HUDEP-2 (cell line): ENCODE data around the gene ANO10.
A peak's percentile ranks its signal among the peaks of the same experiment; 100 is the strongest.
"Not testable (repeated sequence)": the region's sequence is repeated elsewhere in the genome, so short reads cannot be mapped to it uniquely, and the experiment has no call there.

ENCODE experiments used
- DNase-seq, 76 experiments: peaks; one replicate each; lab custom pipeline; 2025; ENCODE audit not compliant: unreplicated experiment in 76 of 76; lab: John Stamatoyannopoulos, UW

The ANO10 gene, protein sequence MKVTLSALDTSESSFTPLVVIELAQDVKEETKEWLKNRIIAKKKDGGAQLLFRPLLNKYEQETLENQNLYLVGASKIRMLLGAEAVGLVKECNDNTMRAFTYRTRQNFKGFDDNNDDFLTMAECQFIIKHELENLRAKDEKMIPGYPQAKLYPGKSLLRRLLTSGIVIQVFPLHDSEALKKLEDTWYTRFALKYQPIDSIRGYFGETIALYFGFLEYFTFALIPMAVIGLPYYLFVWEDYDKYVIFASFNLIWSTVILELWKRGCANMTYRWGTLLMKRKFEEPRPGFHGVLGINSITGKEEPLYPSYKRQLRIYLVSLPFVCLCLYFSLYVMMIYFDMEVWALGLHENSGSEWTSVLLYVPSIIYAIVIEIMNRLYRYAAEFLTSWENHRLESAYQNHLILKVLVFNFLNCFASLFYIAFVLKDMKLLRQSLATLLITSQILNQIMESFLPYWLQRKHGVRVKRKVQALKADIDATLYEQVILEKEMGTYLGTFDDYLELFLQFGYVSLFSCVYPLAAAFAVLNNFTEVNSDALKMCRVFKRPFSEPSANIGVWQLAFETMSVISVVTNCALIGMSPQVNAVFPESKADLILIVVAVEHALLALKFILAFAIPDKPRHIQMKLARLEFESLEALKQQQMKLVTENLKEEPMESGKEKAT

DNA sequence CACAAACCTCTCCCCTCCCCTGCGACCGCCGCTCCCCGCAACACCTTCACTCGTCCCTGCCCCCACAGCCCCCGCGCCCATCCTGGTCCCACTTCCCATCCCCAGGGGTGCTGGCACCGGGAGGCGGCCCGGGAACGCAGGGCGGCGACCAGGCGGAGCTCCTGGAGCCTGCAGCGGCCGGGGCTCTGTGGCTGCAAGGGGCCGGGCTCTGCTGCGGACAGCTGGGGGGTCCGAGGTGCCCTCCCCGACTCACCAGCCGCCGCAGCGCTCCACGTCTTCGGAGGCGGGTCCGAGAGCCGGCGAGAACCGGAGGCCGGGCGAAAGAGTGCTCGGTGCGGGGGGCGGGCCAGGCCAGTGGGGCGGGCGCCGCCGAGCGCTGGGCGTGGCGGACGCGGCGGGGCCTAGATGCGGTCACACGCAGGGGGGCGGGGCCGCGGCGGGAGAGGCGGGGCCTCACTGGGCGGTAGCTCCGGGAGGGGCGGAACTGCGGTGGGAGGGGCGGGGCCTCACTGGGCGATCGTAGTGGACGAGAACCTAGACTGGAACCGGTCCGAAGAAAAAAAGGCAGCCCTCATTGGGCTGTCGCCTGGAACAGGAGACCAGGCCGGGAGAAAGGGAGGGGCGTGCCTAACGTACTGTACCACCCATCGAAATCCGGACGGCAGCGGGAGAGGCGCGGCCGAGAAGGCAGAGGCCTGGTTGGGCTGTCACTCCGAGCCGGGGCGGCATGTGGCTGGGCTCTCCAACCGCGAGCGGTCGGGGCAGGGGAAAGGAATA lies at the start of gene ANO10:
Gene ANO10, minus strand, starts transcription at position 356 of the 777 bp plus-strand sequence. CDS start 16,159 bp downstream, outside the sequence.
- peak; percentile 23 to 99 (median 97) for DNase-seq

DNA sequence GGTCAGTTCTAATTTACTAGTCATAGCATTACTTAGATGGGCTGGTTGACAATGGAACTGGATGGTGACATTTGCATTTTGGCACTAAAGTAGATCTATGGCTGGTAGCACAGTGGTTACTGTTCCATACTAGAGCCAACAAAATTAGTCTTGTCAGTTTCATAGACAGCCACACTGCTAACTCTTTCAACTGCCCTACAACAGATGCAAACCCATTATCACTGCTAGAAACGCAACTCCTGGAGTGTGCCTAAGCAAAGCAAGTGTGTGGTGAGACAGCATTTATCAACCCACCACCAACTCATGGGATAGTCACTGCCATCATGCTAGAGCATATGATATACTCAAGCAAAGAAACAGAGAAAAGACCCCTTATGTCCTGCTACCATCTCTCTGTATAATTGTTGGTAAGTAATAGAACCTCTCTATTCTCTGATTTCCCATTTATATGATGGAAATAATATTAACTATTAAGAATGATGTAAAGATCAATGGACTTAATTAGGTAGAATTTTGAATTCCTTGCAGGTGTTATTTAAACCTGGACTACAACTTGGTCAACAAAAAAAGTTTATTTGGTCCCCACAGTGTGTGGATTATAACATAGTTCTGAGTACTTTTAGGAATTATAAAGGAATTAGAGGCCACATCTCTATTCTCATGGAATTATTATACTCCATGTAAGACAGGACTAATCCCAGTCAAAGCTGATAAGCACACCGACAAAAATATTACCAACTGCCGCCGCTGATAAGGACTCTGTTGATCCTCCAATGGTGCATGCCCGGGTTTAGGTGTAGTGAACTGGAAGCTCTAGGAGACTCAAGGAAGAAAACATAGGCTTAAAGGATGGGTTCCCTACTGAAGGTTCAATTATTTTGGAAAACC lies 49.1 kb upstream of the ANO10 start:
- DNase-seq = peak in 43 of 76 experiments; percentile 3 to 76 (median 36)

DNA sequence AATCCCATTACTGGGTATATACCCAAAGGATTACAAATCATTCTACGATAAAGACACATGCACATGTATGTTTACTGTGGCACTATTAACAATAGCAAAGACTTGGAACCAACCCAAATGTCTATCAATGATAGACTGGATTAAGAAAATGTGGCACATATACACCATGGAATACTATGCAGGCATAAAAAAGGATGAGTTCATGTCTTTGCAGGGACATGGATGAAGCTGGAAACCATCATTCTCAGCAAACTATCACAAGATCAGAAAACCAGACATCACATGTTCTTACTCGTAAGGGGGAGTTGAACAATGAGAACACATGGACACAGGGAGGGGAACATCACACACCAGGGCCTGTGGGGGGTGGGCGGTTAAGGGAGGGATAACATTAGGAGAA lies 43.2 kb upstream of the ANO10 start:
- DNase-seq = not testable (repeated sequence)

DNA sequence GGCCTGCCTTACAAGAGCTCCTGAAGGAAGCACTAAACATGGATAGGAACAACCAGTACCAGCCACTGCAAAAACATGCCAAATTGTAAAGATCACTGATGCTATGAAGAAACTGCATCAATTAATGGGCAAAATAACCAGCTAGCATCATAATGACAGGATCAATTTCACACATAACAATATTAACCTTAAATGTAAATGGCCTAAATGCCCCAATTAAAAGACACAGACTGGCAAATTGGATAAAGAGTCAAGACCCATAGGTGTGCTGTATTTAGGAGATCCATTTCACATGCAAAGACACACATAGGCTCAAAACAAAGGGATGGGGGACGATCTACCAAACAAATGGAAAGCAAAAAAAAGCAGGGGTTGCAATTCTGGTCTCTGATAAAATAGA lies 39.6 kb upstream of the ANO10 start:
- not testable (repeated sequence) for DNase-seq

DNA sequence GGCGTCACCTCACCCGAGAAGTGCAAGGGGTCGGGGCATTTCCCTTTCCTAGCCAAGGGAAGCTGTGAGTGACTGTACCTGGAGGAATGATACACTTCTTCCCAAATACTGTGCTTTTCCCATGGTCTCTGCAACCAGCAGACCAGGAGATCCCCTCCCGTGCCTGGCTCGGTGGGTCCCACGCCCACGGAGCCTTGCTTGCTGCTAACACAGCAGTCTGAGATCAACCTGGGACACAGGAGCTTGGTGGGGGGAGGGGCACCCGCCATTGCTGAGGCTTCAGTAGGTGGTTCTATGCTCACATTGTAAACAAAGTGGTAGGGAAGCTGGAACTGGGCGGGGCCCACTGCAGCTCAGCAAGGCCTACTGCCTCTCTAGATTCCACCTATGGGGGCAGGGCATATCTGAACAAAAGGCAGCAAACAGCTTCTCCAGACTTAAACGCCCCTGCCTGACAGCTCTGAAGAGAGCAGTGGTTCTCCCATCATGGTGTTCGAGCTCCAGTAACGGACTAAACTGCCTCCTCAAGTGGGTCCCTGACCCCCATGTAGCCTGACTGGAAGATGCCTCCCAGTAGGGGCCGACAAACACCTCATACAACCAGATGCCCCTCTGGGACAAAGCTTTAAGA lies 37.6 kb upstream of the ANO10 start:
- peak in 29 of 76 experiments; percentile 1 to 49 (median 18) for DNase-seq

DNA sequence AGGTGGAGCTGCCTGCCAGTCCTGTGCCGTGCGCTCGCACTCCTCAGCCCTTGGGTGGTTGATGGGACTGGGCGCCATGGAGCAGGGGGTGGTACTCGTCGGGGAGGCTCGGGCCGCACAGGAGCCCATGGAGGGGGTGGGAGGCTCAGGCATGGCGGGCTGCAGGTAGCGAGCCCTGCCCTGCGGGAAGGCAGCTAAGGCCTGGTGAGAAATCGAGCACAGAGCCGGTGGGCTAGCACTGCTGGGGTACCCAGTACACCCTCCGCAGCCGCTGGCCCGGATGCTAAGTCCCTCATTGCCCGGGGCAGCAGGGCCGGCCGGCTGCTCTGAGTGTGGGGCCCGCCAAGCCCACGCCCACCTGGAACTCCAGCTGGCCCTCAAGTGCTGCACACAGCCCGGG lies 34.6 kb upstream of the ANO10 start:
- not testable (repeated sequence) for DNase-seq

DNA sequence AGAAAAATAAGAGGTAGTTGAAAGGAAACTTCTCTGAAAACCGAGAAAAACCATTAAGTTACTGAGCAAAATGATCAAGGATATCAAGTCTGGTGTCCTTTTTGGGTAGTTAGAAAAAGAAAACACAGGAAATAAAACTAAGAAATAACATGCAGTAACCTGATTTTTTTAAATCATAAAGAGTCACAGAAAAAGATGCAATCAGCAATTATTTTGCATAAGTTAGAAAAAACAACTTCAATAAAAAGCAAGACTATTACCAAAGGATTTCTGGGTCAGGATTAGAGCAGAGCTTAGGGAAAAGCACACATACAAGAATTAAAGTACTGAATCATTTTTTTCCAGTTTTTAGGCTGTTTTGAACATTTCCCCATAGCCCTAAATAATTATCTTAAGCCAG lies 28.5 kb upstream of the ANO10 start:
- no peak for DNase-seq

DNA sequence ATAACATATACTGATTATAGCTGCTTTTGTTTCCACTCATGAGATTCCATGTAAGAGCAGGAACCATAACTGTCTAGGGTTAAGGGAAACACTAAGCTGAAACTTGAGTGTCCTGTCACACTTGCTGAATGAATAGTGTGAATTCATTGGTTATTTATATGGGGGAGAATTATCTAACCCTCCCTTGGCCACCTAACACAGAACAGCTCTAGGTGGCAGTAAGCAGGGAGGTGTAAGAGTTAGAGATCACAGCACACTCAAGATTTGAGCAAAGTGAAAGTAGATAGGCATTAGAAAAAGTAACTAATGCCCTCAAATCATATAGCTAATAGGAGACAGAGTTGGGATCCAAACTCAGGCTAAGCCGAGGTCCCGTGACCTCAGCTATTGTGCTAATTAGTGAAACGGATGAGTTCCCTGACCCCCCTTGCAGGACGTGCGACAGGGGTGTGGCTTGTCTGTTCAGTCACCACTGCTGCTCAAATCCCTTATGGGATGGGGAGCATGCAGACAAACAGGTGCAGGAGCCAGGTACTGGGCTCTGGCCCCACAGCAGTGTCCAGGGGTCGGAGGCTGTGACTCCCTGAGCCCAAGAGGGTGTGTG lies 27.7 kb upstream of the ANO10 start:
- DNase-seq = peak in 2 of 76 experiments; percentile 8 to 10

DNA sequence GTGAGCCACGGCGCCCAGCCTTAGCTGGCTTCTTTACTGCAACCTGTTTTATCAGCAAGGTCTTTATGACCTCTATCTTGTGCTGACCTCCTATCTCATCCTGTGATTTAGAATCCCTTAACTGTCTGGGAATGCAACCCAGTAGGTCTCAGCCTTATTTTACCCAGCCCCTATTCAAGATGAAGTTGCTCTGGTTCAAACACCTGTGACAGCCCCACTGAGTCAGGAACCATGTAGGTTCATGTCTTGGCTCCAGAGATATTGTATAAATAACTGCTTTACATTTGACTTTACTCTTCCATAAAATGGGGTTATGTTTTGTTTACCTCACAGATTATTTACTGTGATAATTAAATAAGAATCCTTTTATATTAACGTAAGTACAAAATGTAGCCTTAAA lies 27.1 kb upstream of the ANO10 start:
- DNase-seq = no peak

DNA sequence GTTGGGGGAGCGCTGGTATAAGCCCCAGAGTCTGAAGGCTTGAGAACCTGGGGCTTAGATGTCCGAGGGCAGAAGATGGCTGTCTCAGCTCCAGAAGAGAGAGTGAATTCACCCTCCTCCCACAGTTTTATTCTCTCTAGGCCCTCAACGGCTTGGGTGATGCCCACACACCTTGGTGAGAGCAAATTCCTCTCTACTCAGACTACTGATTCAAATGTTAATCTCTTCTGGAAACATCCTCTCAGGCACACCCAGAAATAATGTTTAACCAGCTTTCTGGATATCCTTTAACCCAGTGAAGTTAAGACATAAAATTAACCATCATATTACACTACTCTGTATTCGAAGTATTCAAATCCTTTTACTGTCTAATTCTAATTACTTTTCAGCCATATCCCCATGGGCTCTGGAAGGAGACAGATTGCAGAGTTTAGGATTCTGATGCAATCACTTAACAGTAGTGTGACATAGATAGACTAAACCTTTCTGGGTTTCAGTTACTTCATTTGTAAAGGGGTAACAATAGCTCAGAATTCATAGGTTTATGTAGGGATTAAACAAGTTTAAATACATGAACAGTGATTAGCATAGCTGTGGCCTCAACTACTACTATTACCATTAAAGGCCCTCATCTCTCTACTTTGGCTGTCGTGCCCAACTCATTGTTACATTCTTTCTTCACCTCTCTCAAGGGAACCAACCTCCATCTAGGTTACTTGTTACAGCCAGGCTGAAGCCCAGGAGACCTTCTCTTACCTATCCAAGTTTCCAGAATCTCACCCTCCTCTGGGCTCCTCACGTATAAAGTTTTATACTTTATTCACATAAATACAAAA lies 25.7 kb upstream of the ANO10 start:
- no peak for DNase-seq

DNA sequence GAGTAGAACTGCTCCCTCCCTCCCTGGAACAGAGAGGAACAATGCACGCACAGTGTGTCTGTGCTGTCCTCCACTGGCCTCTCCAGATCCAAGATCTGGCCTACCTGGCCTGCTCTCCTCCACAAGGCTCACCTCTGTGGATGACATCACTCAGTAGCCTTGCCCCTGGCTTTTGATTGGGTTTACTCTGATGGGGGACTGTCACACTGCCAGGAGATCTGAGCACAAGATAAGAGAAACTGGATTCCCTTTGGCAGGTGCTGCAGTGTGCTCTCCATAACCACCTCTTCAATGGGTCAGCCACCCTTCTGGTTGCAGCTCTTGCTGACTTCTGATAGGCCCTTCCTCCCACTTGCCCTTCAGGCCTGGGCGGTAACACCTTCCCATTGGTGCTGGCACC lies 22.6 kb upstream of the ANO10 start:
- DNase-seq = no peak

DNA sequence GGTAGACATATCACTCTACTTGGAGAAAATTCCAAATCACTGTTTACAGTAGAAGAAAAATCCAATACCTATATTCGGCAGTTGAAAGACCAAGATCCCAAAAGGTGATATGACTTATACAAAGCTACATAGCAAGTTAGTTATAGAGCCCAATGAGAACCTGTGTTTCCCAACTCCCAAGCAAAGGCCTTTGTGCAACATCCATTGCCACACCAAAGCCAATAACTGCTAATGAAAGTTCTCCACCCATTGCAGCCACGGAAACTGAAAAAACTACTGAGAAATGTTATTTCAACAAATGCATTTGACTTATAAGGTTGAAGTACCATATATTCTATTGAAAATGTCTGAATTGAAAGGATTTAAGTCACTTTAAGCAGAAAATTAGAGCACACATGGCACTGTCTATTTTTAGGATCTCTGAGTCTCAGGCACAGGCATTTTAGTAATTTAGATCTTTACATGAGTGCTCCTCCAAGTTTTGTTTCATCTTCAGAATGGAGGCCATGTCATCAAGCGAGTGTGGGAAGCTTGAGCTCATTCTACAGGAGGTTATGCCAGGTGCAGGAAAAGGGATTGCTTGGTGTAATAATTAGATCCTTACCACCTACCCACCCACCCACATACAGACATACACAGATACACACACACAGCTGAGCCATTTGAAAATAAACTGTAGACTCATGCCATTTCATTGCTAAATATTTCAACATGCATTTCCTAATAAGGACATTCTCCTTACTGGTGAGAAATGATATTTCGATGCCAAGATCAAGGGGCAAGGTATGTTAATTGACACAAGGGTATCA lies 19.7 kb upstream of the ANO10 start:
- no peak for DNase-seq

DNA sequence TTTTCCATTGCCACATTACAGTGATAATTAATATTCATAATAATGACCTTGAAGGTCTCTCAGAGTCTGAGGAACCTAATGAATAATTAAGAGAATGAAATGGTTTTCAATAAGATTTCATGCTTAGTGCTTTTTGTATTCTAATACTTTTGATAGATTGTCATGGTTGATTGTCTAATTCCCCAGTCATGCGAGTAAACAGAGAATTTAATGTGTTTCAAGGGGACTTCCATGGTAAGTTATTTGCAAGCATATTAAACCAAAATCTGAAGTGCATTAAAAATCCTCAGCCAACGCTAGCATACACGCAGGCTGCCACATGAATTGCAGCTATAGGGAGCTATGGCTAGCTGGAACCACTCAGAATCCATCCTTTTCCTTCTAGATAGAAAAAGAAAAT lies 18.9 kb upstream of the ANO10 start:
- DNase-seq = no peak

DNA sequence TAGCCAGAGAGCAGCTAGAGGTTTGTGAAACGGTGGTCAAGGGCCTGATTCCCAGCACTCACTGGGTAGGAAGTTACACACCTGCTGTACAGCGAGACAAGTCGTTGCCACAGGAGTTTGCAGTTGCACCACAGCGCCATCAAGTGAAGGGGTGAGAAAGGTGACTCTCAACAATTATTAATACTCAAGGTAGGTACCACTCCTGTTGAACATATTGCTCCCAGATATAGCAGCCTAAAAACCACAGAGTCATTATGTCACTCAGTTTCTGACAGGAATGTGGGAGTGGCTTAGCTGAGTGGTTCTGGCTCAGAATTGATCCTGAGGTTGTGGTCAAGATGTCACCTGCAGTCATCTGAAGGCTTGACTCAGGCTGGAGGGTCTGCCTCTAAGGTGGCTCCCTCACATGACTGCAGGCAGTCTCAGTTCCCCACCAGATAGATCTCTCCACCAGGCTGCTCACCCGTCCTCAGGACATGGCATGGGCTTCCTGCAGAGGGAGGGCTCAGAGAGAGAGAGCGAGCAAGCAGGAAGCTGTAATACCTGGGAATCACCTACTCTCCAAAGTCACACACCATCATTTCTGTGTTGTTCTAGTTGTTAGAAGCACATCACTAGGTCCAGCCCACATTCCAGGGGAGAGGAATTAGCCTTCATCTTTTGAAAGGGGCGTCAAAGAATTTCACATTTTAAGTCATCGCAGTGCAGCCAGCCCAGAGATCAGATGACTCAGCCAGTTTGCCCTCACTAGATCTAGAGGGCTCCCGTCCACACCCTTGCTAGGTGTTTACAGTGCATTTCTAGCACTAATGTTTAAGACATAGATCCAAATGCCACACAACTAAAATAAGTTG lies 17.0 kb upstream of the ANO10 start:
- peak in 39 of 76 experiments; percentile 3 to 61 (median 21) for DNase-seq

DNA sequence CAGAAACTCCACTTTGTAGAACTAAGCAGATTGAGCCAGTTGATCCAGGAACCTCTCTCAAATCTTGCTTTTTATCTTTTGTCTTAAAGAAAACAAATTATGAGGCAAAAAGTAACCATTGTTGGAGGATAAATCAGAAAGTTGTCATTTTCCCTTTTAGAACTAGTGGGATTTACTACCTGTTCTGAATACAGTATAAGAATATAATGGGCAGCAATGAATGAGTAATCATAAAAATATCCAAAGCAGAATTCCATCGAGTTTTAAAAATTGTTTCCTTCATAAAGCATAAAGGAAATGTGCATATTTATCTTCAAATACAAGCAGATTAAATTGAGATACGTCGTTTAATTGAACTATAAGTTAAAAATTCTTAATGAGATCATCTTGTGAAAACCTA lies 15.9 kb upstream of the ANO10 start:
- DNase-seq = no peak

DNA sequence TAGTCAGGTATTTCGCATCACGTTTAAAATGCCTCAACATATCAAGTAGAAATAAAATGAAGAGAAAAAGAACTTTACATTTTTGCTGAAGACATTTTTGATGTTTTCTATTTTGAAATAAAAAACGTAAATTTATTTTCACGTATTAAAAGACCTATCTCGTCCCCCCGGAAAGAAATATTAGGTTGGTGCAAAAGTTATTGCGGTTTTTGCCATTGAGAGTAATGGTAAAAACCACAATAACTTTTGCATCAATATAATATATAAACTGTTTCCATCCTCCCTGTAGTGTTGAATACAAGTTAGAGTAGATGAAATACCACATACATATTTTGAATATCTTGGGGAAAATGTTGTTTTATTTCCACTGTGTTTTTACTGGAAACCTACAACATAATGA lies 11.2 kb upstream of the ANO10 start:
- DNase-seq = no peak

DNA sequence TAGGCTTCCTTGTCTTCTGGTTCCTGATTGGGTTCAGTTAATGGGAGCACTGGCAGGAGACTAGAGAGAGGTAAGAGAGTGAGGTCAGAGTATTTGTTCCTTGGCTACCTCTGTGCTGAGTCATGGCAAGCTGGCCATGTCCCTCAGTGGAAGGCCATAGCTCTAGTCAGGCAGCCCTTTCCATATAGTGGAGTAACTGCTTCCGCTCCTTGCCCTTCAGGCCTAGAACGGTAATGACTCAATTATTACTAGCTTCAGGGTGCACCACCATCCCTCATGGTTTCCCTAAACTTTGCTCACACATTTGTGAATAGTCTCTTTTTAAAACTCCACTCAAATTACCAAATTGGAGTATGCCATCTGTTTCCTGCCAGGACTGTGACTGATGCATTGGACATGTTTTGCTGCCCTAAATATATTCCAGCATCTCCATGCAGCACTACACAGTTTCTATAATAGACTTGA lies 10.5 kb upstream of the ANO10 start:
- DNase-seq = peak in 2 of 76 experiments; percentile 3 to 15
